ENCODE measurements around the gene HMX2. TPM values are rescaled to one million over a fixed set of nuclear protein-coding genes. Genes with fewer than 3 reads are reported as not detected.

Gene HMX2
- total and polyA plus RNA-seq, 8 donors, result 0.14 to 0.25 (median 0.17) TPM; not detected in 4

GRCh38 chr10:123191886-123192285, 44.0 kb downstream of the HMX2 start:
- TF ChIP-seq CTCF (IDR thresholded peaks at IDR 0.05), result no peak
- FAIRE-seq (no peak), ATAC-seq (no peak), DNase-seq (no peak)
- H3K36me3 ChIP-seq, result no peaks in the 10 kb centered on the region
- intact Hi-C loops (cut with DNase I), result no loop called here
- no peak overlapping the region for H3K27ac ChIP-seq
- H3K9me3 ChIP-seq, result no peaks in the 10 kb centered on the region
- no peaks in the 10 kb centered on the region for H3K27me3 ChIP-seq
- H3K4me3 ChIP-seq, result no peak overlapping the region
- 89 to 90% methylated on average over 8 of the region's 8 CpGs for WGBS, 2 donors
- no peaks in the 10 kb centered on the region for H3K4me1 ChIP-seq

GRCh38 chr10:123194056-123194455, 46.1 kb downstream of the HMX2 start:
- no peak for TF ChIP-seq CTCF (IDR thresholded peaks at IDR 0.05)
- 93 to 95% methylated on average over 9 of the region's 9 CpGs for WGBS, 2 donors
- intact Hi-C loops (cut with DNase I), result no loop called here
- Histone ChIP-seq H3K27me3 (no peaks in the 10 kb centered on the region), H3K27ac (no peak overlapping the region), H3K9me3 (no peaks in the 10 kb centered on the region), H3K4me3 (no peak overlapping the region), H3K4me1 (no peaks in the 10 kb centered on the region), H3K36me3 (no peaks in the 10 kb centered on the region)
- DNase-seq (no peak), ATAC-seq (no peak), FAIRE-seq (no peak)

Other genes starting within 250 kb of the HMX2 start
- not detected for gene FAM24A, start 237.5 kb upstream of the HMX2 start, total RNA-seq
- gene FAM24A, start 237.5 kb upstream of the HMX2 start, polyA plus RNA-seq, result not detected
- gene C10orf88, start 193.9 kb upstream of the HMX2 start, total RNA-seq, result 1 to 10 TPM; 2.2 to 4.4 (median 2.9) TPM
- 1 to 10 TPM; 3.8 to 5.6 TPM for gene C10orf88, start 193.9 kb upstream of the HMX2 start, polyA plus RNA-seq
- gene PSTK, start 167.7 kb upstream of the HMX2 start, total RNA-seq, result 1 to 10 TPM; 1.4 to 3.1 (median 2.2) TPM
- gene PSTK, start 167.7 kb upstream of the HMX2 start, polyA plus RNA-seq, result 1 to 10 TPM; 1.9 to 3.1 TPM
- gene IKZF5, start 139.3 kb upstream of the HMX2 start, total RNA-seq, result 10 to 100 TPM in 3 of 6 donors, 1 to 10 TPM in 3; 7.4 to 13.1 (median 10.5) TPM
- 1 to 10 TPM; 6.2 to 8.5 TPM for gene IKZF5, start 139.3 kb upstream of the HMX2 start, polyA plus RNA-seq
- gene ACADSB, start 139.1 kb upstream of the HMX2 start, total RNA-seq, result 10 to 100 TPM; 10.1 to 18.2 (median 13.3) TPM
- gene ACADSB, start 139.1 kb upstream of the HMX2 start, polyA plus RNA-seq, result 1 to 10 TPM; 3.6 to 6.4 TPM
- gene HMX3, start 12.2 kb upstream of the HMX2 start, total RNA-seq, result under 1 TPM in 2 of 6 donors, not detected in 4; 0.29 to 0.53 TPM
- gene HMX3, start 12.2 kb upstream of the HMX2 start, polyA plus RNA-seq, result under 1 TPM in 1 of 2 donors, not detected in 1; 0.07 TPM
- gene BUB3, start 6.3 kb downstream of the HMX2 start, total RNA-seq, result 10 to 100 TPM; 15.9 to 33.8 (median 24.0) TPM
- gene BUB3, start 6.3 kb downstream of the HMX2 start, polyA plus RNA-seq, result 10 to 100 TPM in 1 of 2 donors, 1 to 10 TPM in 1; 10.0 to 24.5 TPM

Data from pancreas (tissue), 10 donors.